OCI-LY7 (cell line): ENCODE results near the gene GBE1.

Experiments
- CTCF ChIP-seq: fragments of 200-600 bp; sonication (generic); conservative IDR thresholded peaks from 2 replicates; pipeline ENCODE4 v1.5.1; 2014; ENCODE audit warnings: mild to moderate bottlenecking, antibody characterized with exemption, low read length, moderate library complexity, mixed read lengths
- EZH2phosphoT487 ChIP-seq: fragments of 200-600 bp; sonication (generic); IDR thresholded peaks from 2 replicates; pipeline ENCODE4 v1.6.1; 2018; ENCODE audit warnings: low read depth, borderline replicate concordance, mild to moderate bottlenecking, mixed run types, antibody characterized with exemption, low read length, moderate library complexity, mixed read lengths

- no peak for TF ChIP-seq CTCF
- no peak for TF ChIP-seq EZH2phosphoT487
Observed at GRCh38 chr3:81521855-81522254, 239.6 kb downstream of the GBE1 start.
